Prostate gland (tissue), 2 donors: Measurements from ENCODE around the gene GLIS1. TPM values are rescaled to one million over a fixed set of nuclear protein-coding genes. Genes with fewer than 3 reads are reported as not detected.

Experiments
- DNase-seq: peaks from one replicate; pipeline ENCODE4 v3.0.0-alpha.2; 2019; ENCODE audit warnings: low spot score
- H3K27ac ChIP-seq, 2 donors: fragments of 200-600 bp; sonication (generic); 2 replicates each; pipeline ENCODE4 v1.5.1; 2017 to 2019
- H3K27me3 ChIP-seq: fragments of 200-600 bp; sonication (generic); replicated peaks from 2 replicates; pipeline ENCODE4 v1.5.1; 2019; ENCODE audit not compliant: insufficient read depth
- H3K36me3 ChIP-seq, 2 donors: fragments of 200-600 bp; sonication (generic); 1 replicate in 1 of 2; 2 replicates in 1 of 2; pipeline versions ENCODE4 v1.5.1 to v1.8.1; 2017 to 2019
- H3K4me1 ChIP-seq: fragments of 200-600 bp; sonication (generic); replicated peaks from 2 replicates; pipeline ENCODE4 v1.5.1; 2019
- H3K4me3 ChIP-seq, 2 donors: fragments of 200-600 bp; sonication (generic); 2 replicates each; pipeline ENCODE4 v1.5.1; 2017 to 2019
- H3K9me3 ChIP-seq: fragments of 200-600 bp; sonication (generic); 2 replicates; pipeline ENCODE4 v1.5.1; 2017
- POLR2A ChIP-seq: fragments of 450-650 bp; IDR thresholded peaks from one replicate; pipeline ENCODE4 v1.6.1; 2016; ENCODE audit warnings: antibody characterized with exemption, mild to moderate bottlenecking
- POLR2AphosphoS5 ChIP-seq: sonication (generic); formaldehyde crosslinking; IDR thresholded peaks from one replicate; pipeline ENCODE4 v1.6.1; 2017; ENCODE audit warnings: antibody characterized with exemption
- WGBS: methylation state at CpG from one replicate; pipeline ENCODE4 v1.1.5; 2018; 5-methylcytosine and 5-hydroxymethylcytosine counted together
- intact Hi-C: fragments of 100-400 bp; cut with DNase I; formaldehyde crosslinking; loops from one replicate; pipeline ENCODE4 v1.14.2; 2022
- small RNA-seq, 2 donors: library from RNA; depleted of rRNA; stranded (forward); fragments of <200 nt; gene quantifications; one replicate each; pipeline ENCODE3, GENCODE V24; 2016
- total RNA-seq, 2 donors: library from RNA; depleted of rRNA; stranded (reverse); fragments of >200 nt; gene quantifications; one replicate each; pipeline ENCODE4 v1.1.0, GENCODE V29; 2016
- TF ChIP-seq, protein P1 (sequence below), 4 experiments: fragments of 200-600 bp in 2 of 4; fragments of 450-650 bp in 2 of 4; sonication (generic) in 2 of 4; IDR thresholded peaks; 1 replicate in 3 of 4; 2 replicates in 1 of 4; pipeline ENCODE4 v1.5.1; 2016 to 2019; ENCODE audit warnings: antibody characterized with exemption in 4 of 4, mild to moderate bottlenecking in 2 of 4, moderate library complexity in 2 of 4

GLIS1 gene
- total RNA-seq, 2 donors from 2014 or later, result 1.1 to 8.1 TPM

DNA sequence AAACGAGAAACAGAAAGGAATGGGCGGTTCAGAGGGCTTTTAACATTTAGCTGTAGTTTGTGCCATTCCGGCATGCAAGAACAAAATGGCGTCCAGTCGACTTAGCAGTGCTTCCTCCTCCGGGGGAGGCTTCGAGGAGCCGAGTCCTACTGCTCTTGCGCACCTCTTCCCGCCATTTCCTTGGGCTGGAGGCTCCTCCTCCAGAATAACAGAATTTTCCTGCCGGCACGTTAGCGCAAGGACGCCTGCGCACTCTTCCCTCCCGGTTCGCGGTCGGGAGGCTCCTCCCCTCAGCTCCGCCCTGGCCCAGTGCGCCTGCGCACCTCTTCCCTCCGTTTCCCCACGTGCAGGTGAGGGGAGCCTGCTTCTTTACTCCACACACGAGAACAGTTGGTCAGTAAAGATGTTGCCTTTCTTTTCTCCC, 278.7 kb downstream of the GLIS1 start:
- Histone ChIP-seq H3K27me3 (no peaks in the 10 kb centered on the region), H3K9me3 (no peaks in the 10 kb centered on the region), H3K27ac (no peak overlapping the region), H3K4me3 (no peak overlapping the region), H3K4me1 (no peaks in the 10 kb centered on the region), H3K36me3 (no peaks in the 10 kb centered on the region)
- DNase-seq, result no peak
- TF ChIP-seq, protein P1, sequence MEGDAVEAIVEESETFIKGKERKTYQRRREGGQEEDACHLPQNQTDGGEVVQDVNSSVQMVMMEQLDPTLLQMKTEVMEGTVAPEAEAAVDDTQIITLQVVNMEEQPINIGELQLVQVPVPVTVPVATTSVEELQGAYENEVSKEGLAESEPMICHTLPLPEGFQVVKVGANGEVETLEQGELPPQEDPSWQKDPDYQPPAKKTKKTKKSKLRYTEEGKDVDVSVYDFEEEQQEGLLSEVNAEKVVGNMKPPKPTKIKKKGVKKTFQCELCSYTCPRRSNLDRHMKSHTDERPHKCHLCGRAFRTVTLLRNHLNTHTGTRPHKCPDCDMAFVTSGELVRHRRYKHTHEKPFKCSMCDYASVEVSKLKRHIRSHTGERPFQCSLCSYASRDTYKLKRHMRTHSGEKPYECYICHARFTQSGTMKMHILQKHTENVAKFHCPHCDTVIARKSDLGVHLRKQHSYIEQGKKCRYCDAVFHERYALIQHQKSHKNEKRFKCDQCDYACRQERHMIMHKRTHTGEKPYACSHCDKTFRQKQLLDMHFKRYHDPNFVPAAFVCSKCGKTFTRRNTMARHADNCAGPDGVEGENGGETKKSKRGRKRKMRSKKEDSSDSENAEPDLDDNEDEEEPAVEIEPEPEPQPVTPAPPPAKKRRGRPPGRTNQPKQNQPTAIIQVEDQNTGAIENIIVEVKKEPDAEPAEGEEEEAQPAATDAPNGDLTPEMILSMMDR (IDR thresholded peaks at IDR 0.05), result no peak
- TF ChIP-seq POLR2AphosphoS5 (no peak), POLR2A (no peak)
- intact Hi-C loops, result no loop called here
- WGBS, result 98% methylated on average over 25 of the region's 25 CpGs

GRCh38 chr1:53459321-53460175, 279.4 kb downstream of the GLIS1 start, which contains the start of gene DMRTB1:
Gene DMRTB1, plus strand, starts transcription at chr1:53459399. Its CDS starts 55 bp downstream, at chr1:53459454.
- Histone ChIP-seq H3K27ac (no peak within 1 kb of the TSS), H3K27me3 (no peaks in the 10 kb centered on the region), H3K4me1 (no peaks in the 10 kb centered on the region), H3K9me3 (no peaks in the 10 kb centered on the region), H3K4me3 (no peak within 1 kb of the TSS), H3K36me3 (no peaks in the 10 kb centered on the region)
- intact Hi-C loops, result no loop called here
- no peak for TF ChIP-seq POLR2A
- TF ChIP-seq, protein P1 (IDR thresholded peaks at IDR 0.05), result no peak
- TF ChIP-seq POLR2AphosphoS5, result no peak
- DNase-seq, result no peak
- WGBS, result 94% methylated on average over 82 of the region's 82 CpGs

DNA sequence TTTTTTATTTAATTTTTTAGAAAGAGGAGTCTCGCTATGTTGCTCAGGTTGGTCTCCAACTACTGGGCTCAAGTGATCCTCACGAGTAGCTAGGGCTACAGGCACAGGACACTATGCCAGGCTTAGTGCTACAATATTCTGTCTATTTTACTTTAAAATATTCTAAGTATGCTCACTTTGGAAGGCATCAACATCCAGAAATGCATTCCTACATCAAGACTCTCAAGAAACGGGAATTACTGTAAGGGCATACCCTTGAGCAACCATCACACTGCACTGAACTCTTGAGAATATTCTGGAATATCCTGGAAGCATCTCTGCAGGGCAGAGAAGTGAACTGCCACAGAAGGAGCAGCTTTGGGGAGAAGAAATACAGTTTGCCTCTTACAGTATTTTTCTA, 280.3 kb downstream of the GLIS1 start:
- H3K27me3 ChIP-seq, result no peaks in the 10 kb centered on the region
- intact Hi-C loops, result no loop called here
- H3K4me3 ChIP-seq, result no peak overlapping the region
- no peaks in the 10 kb centered on the region for H3K36me3 ChIP-seq
- H3K9me3 ChIP-seq, result no peaks in the 10 kb centered on the region
- 79% methylated on average over 3 of the region's 3 CpGs for WGBS
- H3K4me1 ChIP-seq, result no peaks in the 10 kb centered on the region
- TF ChIP-seq POLR2AphosphoS5, result no peak
- TF ChIP-seq, protein P1 (IDR thresholded peaks at IDR 0.05), result no peak
- H3K27ac ChIP-seq, result no peak overlapping the region
- no peak for DNase-seq

Small RNA genes lying within 50 kb of the gene (small RNA-seq; reads per million reads assigned to genes)
- gene RF00418, result 0 reads per million in 2 donors
- 0 reads per million in 2 donors for gene RNU7-95P

Other genes starting within 250 kb of the GLIS1 start
- 10 to 100 TPM; 15.3 to 20.6 TPM for gene NDC1, start 99.1 kb upstream of the GLIS1 start, total RNA-seq
- 100 to 1,000 TPM in 1 of 2 donors, 10 to 100 TPM in 1; 40.0 to 105 TPM for gene YIPF1, start 150.6 kb upstream of the GLIS1 start, total RNA-seq
- under 1 TPM in 1 of 2 donors, not detected in 1; 0.23 TPM for gene DIO1, start 155.0 kb upstream of the GLIS1 start, total RNA-seq
- 10 to 100 TPM; 13.7 to 18.9 TPM for gene IFT25, start 206.5 kb upstream of the GLIS1 start, total RNA-seq
- 10 to 100 TPM; 21.1 to 31.8 TPM for gene LRRC42, start 207.2 kb upstream of the GLIS1 start, total RNA-seq